GM18520 (cell line): Measurements from ENCODE around the gene EIF2B2.

Experiments
- ATAC-seq: cut with Tn5 transposase; IDR thresholded peaks from one replicate; pipeline ENCODE4 v1.9.1; 2021; ENCODE audit not compliant: unreplicated experiment

Gene EIF2B2

GRCh38 chr14:74973905-74974363 is 28.8 kb upstream of the EIF2B2 start:
- ATAC-seq: no peak

GRCh38 chr14:74974364-74975058 is 28.2 kb upstream of the EIF2B2 start:
- ATAC-seq: no peak

- no peak for ATAC-seq
These were observed 27.5 kb upstream of the EIF2B2 start for GRCh38 chr14:74975059-74975810.

GRCh38 chr14:74976264-74977113 is 26.2 kb upstream of the EIF2B2 start:
- ATAC-seq: no peak

- ATAC-seq: no peak
These were observed 25.4 kb upstream of the EIF2B2 start for GRCh38 chr14:74977164-74977900.

- no peak for ATAC-seq
These were observed 24.8 kb upstream of the EIF2B2 start for GRCh38 chr14:74977901-74978385.

GRCh38 chr14:74978416-74978947 is 24.2 kb upstream of the EIF2B2 start:
- no peak for ATAC-seq

- no peak for ATAC-seq
These were observed 23.7 kb upstream of the EIF2B2 start for GRCh38 chr14:74979029-74979428.

- no peak for ATAC-seq
These were observed 23.0 kb upstream of the EIF2B2 start for GRCh38 chr14:74979442-74980397.

- ATAC-seq: no peak
These were observed 22.4 kb upstream of the EIF2B2 start for GRCh38 chr14:74980398-74980730.

- ATAC-seq: no peak
These were observed 21.8 kb upstream of the EIF2B2 start for GRCh38 chr14:74980731-74981461.

- ATAC-seq: no peak
These were observed 21.3 kb upstream of the EIF2B2 start for GRCh38 chr14:74981462-74981782.

- no peak for ATAC-seq
These were observed 20.9 kb upstream of the EIF2B2 start for GRCh38 chr14:74981833-74982232.

- ATAC-seq: no peak
These were observed 20.1 kb upstream of the EIF2B2 start for GRCh38 chr14:74982661-74983060.

- ATAC-seq: no peak
These were observed 19.4 kb upstream of the EIF2B2 start for GRCh38 chr14:74983343-74983742.

- ATAC-seq: no peak
These were observed 18.3 kb upstream of the EIF2B2 start for GRCh38 chr14:74984236-74985027.

GRCh38 chr14:74985028-74985310 is 17.8 kb upstream of the EIF2B2 start:
- no peak for ATAC-seq

GRCh38 chr14:74985806-74986205 is 16.9 kb upstream of the EIF2B2 start:
- ATAC-seq: no peak
